H1 (cell line): ENCODE results near the gene TROAP.

Experiments
- EP300 ChIP-seq, 2 experiments: IDR thresholded peaks; 1 replicate in 1 of 2; 2 replicates in 1 of 2; pipeline ENCODE4 v1.6.1; 2011 to 2012; ENCODE audit warnings: low read depth in 2 of 2, low read length in 2 of 2, mild to moderate bottlenecking in 2 of 2, borderline replicate concordance in 1 of 2, inconsistent platforms in 1 of 2, moderate library complexity in 1 of 2
- RXRA ChIP-seq: IDR thresholded peaks from 2 replicates; pipeline ENCODE4 v1.6.1; 2011; ENCODE audit warnings: low read depth, mild to moderate bottlenecking, low read length, moderate library complexity; ENCODE audit not compliant: insufficient read depth
- TF ChIP-seq, protein P1 (sequence below): IDR thresholded peaks from 2 replicates; pipeline ENCODE4 v1.6.1; 2012; ENCODE audit warnings: low read length, inconsistent platforms

DNA sequence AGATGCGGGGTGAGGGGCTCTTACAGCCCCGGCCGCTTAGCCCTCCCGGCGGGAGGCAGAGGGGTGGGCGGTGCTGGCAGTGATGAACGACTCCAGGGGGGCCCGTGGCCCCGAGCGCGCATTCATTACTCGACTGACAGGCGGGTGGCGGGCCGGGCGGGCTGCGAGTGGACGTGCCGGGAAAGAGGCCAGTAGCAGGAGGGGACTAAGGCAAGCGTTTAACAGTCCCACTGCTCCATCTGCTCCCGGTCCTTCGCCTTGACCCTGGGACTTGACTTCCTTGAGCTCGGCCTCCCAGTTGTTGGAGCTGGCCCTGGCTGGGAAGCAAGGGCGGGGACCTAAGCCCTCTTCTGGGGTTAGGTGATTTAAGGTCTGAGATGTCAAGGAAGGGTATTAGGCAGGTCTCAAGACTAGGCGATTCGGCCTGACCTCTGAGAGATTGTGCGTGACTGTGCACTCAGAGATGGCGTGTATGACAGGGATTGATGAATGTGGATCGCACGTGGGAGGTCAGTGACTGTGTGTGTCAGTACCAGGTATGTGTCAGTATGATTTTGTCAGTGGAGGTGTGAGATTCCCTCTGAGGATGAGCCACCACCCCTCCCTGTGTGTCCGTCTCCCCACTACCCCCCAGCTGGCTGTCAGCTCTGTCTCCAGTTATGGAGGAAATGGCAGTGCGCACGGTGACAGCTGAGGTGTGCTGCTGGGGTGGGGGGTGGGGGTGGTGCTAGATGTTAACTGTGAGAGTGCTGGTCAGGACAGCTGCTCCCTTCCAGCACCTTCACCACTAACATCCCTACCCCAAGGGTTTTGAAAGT is 20.1 kb downstream of the TROAP start:
- TF ChIP-seq RXRA (no peak), EP300 (IDR thresholded peaks at IDR 0.05; ENCODE audit: borderline replicate concordance in 1 of 2, low read depth in 2 of 2, low read length in 2 of 2) (no peak)
- TF ChIP-seq, protein P1, sequence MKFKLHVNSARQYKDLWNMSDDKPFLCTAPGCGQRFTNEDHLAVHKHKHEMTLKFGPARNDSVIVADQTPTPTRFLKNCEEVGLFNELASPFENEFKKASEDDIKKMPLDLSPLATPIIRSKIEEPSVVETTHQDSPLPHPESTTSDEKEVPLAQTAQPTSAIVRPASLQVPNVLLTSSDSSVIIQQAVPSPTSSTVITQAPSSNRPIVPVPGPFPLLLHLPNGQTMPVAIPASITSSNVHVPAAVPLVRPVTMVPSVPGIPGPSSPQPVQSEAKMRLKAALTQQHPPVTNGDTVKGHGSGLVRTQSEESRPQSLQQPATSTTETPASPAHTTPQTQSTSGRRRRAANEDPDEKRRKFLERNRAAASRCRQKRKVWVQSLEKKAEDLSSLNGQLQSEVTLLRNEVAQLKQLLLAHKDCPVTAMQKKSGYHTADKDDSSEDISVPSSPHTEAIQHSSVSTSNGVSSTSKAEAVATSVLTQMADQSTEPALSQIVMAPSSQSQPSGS: no peak
